Raji (cell line): ENCODE results near the gene NOP16.

ENCODE experiments used
- POLR2A ChIP-seq: IDR thresholded peaks from 2 replicates; pipeline ENCODE4 v1.6.1; 2011; ENCODE audit warnings: low read depth, low read length, control low read depth; ENCODE audit not compliant: insufficient read depth

Gene NOP16

DNA sequence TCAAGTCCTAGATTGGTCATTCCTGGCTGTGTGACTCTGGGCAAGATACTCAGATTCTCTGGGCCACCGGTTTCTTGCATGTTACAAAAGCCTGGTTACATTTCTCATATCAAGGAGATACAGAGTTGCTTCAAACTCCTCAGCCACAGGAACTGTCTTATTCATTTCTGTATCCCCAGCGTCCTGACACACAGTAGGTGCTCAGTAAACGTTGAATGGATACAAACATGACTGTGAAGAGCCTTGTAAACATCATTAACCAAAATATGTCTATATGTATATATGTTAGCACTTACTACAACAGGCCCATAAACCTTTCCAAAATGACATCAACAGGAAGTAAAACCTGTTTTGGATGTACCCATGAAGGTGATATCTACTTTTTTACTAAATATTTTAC, 26.3 kb upstream of the NOP16 start:
- no peak for TF ChIP-seq POLR2A

DNA sequence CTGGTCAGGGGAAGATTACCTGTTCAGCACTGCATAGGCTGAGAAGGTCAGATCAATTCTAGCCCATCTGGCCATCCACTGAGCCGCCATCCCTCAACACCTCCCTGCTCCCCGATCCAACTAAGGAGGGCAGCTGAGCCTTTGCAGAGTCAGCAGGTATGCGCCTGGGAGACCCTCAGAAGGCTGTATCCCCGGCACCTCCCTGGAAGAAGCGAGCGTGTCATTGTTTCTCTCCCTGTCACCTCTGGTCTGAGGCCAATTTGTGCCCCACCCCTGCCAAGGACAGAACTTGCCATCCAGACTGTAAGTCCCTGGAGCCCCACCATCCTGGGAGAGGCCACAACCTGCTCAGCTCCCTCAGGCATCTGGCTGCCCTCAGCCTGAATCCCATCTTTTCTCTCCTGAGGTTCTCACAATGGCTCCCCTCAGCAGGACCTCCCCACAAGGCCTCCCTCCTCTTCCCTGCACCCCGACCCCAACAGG, 25.4 kb upstream of the NOP16 start:
- no peak for TF ChIP-seq POLR2A

DNA sequence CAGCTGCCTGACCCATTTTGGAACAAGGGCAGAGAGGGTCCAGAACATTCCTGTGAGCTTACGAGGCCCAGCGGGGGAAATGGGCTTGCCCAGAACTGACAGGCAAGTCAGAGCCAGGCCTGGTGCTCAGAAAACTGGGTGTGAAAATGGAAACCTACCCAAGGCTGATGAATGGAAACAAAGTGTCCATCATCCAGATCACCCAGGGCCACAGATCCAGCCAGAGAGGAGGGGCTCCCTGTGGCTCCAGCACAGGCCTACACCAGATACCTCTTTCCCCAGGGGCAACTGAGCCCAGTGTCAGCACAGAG, 24.8 kb upstream of the NOP16 start:
- no peak for TF ChIP-seq POLR2A

DNA sequence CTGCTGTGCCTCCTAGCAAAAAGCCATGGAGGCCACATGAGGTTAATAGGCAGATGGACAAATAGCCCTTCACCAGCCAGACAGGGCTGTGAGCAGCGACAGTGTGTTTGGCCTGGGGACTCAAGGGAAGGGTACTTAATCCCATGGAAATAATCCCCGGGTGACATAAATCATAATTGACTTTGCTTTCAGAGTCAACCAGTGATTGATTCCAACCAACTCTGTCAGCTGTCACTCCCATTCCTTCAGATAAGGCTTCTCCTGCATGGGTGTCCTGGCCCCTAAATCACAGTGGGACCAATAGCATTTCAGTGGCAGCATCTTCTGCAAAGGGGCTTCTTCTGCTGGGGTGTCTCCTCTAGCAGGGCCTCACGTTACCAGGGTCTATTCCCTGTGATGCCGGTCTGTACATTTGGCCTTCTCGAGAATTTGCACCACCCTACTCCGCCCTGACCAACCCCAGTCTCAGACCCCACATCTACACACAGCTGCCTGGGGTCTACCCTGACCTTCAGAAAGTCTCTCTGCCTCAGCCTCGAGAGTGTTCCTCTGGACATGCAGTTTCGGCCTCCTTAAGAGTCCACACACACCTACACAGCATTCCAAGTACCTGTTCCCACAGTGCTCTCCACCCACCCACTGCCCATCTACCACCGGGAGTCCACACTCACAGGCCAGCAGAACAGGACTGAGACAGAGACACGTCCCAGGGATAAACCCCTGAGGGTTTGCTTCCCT, 24.3 kb upstream of the NOP16 start:
- TF ChIP-seq POLR2A, result no peak

DNA sequence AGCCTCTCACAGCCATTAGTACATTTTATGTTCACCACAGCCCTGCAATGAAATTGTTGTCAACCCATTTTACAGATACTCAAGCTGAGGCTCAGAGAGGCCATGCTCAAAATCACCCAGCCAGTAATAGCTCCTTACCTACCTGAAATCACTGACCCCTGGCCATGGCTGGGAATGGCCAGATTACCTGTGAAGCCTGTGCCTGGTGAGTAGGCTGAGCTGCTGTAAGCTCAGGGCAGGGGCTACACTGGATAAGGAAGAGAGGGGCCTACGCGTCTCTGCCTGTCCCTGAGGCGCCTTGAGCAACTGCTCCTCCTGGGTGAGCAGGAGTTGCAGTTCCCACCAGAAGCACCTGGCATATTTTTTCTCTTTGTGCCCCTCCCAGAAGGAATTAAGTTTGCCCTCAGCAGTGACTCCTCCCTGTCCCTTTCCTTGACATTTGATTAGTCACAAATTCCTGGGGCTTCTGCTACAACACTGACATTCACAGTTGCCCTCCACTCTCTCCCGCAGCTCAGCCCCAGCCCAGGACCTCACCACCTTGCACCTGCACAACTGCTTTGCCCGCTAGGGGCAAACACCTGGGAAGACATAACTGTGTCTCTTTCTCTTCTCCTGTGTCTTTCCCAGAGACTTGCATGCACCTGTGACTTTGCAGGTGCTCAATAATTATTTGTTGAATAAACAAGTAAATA, 22.2 kb upstream of the NOP16 start:
- TF ChIP-seq POLR2A, result no peak

DNA sequence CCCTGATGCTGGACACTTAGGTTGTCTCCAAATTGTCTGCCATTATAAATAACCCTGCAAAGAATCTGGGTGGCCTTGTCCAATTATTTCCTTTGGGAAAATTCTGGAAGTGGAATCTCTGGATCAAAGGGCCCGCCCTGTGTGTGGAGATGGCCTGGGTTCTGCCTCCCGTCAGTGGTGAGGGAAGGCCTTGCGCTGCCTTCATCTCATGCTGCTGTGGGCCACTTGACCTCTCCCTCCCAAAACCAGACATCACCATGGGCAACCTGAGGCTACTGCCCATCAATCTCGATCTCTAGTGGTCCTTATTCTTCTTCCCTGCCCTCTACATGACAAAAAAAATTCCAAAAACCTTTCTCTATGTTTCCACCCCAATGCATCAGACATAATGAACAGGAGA, 21.4 kb upstream of the NOP16 start:
- no peak for TF ChIP-seq POLR2A

DNA sequence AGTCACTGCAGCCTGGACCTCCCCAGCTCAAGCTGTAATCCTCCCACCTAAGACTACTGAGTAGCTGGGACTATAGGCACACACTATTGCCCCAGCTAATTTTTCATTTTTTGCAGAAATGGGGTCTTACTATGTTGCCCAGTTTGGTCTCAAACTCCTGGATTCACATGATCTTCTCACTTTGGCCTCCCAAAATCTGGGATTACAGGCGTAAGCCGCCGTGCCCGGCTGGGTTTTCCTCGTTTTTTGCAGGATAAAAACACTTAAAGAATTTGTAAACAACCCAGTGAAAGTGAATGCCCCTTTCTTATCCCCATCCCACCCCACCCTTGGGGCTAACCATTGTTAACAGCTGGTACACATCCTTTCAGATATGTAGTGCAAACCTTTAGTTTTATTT, 20.2 kb upstream of the NOP16 start:
- TF ChIP-seq POLR2A, result no peak

DNA sequence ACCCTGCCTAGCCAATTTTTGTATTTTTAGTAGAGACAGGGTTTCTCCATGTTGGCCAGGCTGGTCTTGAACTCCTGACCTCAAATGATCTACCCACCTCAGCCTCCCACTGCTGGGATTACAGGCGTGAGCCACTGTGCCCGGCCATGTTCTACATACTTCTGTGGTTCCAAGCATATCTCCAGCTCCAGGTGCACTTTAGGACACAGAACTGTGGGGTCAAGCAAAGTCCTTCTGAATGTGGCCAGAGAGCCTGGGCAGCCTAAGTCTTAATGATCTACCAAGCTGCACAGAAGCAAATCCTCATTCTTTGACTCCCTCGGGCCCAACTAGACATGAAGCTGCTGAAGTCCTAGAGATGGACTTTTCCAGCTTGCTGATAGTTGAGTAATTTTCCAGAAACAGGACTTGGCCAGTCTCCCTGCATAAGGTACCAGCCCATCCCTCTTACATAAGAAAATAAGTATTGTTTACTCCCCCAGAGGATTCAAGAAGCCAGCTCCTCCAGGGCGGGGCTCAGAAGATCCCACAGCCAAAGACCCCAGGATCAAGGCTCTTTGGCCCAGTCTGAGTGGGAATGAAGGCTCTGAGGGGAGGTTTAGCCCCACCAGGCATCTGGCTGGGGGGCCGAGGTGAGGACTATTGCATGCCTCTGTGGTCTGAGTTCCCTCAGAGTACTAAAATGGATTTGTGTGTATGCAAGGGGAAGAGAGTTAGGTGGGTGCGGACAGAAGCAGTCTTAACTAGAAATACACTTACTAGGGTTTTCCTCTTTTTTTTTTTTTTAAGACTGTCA, 19.3 kb upstream of the NOP16 start:
- no peak for TF ChIP-seq POLR2A

DNA sequence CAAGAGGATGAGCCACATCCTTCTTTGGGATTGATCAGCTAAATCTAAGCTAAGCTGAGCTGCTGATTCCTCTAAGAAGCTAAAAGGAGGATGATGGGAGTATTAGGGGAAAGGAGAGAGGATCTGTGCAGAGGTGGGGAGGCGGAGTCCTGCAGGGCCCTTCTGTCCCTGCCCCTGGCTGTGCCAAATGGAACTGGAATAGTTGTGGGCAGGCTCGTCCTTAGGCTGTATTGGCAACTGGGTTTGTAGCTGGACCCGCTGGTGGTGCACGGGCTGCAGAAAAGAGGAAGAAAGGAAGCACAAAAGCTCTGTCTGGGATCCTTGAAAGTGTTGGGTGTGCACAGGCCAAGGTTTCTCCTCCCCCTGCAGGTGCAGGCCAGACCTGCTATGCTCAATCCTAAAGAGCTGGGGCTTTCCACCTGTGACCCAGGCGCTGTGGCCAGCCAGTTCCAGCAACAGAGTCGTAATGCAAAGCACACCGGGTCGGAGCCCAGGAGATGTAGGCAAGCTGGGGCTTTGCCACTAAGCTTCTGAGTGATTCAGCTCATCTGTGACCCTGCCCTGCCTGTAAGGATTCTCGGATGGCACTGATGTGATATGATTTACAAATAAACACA, 18.1 kb upstream of the NOP16 start:
- no peak for TF ChIP-seq POLR2A

DNA sequence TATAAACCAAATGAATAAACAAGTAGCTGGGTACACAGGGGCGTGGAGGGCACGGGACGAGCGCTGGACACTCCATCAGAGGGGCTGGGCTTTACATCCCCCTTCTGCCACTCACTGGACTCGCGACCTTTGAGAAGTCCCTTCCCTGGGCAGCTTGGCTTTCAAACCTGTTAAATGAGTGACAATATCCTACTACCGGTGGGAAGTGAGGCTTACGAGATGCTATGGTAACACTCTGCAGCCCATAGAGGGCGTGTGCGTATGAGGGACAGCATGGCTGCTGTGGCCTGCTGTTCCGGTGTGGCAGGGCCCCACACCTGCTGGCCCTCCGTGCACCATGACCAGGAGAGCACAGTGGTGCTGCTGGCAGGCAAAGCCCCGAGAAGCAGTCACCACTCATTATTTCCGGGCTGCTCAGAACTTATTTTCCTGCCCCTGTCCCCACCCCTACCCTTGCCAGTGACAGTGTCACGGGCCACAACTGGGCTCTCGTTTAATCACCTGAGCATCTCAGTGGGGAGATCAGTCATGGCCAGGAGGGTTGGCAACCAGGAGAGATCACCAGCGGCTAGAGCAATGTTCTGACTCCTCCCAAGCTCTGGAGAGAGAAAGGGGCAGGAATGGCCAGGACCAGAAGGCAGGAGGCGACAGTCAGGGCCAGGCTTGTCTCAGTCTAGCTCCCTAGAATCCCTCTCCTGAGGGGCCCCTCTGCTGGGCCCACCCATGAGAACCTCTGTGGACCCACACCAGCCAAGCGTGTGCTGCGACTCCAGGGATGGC, 17.4 kb upstream of the NOP16 start:
- no peak for TF ChIP-seq POLR2A

DNA sequence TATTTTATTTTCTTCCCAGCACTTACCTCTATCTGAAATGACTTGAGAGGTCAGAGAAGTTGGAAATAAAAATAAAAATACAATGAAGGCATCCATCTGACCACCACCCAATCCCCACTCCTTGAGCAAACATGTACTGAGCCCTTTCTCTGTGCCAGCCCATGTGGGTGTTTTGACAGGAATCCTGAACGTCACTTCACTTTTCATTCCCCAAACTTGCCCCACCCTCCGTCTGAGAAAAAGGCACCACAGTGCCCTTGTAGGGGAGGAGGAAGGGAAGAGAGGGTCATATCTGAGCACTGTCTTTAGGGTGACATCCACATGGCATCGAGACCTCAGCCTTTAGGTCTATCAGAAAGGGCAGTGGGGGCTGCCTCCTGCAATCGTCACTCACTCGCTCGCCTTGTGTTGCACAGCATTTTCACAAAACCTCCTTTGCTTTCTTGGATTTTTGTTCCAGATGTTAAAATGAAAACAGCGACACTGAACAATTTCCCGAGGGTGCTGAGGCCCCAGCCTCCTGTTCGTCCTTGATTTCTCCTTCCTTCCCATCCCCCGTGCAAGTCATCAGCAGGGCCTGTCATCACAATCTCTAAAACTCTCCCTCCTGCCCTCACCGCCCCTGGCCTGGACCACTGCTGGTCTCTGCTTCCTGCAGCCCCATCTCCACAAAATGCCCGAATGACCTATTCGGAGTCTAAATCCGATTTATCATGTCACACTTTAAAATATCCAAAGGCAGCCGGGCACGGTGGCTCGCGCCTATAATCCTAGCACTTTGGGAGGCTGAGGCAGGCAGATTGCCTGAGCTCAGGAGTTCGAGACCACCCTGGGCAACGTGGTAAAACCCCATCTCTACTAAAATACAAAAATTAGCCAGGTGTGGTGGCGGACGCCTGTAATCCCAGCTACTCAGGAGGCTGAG, 13.1 kb upstream of the NOP16 start:
- no peak for TF ChIP-seq POLR2A

DNA sequence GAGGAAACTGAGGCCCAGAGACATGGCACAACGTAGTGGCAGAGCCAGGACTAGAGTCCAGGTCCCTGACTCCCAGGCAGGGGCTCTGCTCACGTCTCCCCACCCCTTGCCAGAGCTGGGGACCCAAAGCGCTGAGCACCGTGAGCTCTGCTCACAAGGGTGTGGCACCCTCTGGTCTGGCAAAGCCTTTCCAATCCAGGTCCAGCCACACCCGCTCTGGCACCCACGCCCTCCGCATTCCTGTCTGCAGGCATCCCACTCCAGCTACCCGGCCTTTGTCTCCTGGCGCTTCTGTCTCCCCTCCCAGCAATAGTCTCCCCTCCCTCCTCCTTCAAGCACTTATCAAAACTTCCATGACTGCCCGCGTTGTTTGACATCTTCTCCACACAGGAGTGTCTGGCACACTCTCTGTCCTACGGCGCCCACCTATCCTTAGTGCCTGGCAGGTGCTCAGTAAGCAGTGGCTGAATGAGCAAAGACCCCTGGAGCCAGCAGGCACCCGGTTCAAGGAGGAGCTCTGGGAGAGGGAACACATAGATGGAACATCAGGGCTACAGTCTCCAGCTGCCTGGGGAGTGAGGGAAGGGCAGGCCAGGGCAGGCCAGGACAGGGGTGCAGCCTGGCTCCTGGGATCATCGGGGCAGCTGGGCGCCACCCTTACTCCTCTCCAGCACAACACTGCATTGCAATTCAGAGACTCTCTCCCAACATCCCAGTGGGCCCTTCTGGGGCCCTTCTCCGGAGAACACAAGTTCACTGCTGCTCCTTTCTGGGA, 12.2 kb upstream of the NOP16 start:
- no peak for TF ChIP-seq POLR2A
